Duodenal mucosa (tissue), 2 donors: ENCODE results near the gene SOST.

Experiments used
- H3K27ac ChIP-seq: one replicate; pipeline ENCODE4 v1.7.0; 2013; ENCODE audit warnings: low read depth, low read length
- H3K27me3 ChIP-seq, 2 donors: one replicate each; pipeline ENCODE4 v1.7.0; 2013; ENCODE audit warnings: low read length in 2 of 2, control low read depth in 1 of 2; ENCODE audit not compliant: insufficient read depth in 2 of 2, control insufficient read depth in 1 of 2
- H3K36me3 ChIP-seq, 2 donors: one replicate each; pipeline ENCODE4 v1.7.0; 2013; ENCODE audit warnings: low read length in 2 of 2, control low read depth in 1 of 2; ENCODE audit not compliant: insufficient read depth in 2 of 2, control insufficient read depth in 1 of 2
- H3K4me1 ChIP-seq, 2 donors: one replicate each; pipeline ENCODE4 v1.7.0; 2013; ENCODE audit warnings: low read length in 2 of 2, control low read depth in 1 of 2; ENCODE audit not compliant: insufficient read depth in 2 of 2, control insufficient read depth in 1 of 2
- H3K4me3 ChIP-seq, 2 donors: one replicate each; pipeline ENCODE4 v1.7.0; 2013; ENCODE audit warnings: low read length in 2 of 2, low read depth in 1 of 2
- H3K9ac ChIP-seq, 2 donors: one replicate each; pipeline ENCODE4 v1.7.0; 2013; ENCODE audit warnings: low read length in 2 of 2, low read depth in 1 of 2
- H3K9me3 ChIP-seq, 2 donors: one replicate each; pipeline ENCODE4 v1.7.0; 2013; ENCODE audit warnings: low read length in 2 of 2, control low read depth in 1 of 2; ENCODE audit not compliant: control insufficient read depth in 1 of 2

SOST gene

GRCh38 chr17:43713494-43714162 lies 45.0 kb downstream of the SOST start:
- H3K9me3 ChIP-seq, result no peaks in the 10 kb centered on the region
- no peak overlapping the region for H3K27ac ChIP-seq
- H3K9ac ChIP-seq, result peak overlapping the region; percentile 12 to 22
- H3K36me3 ChIP-seq, result no peaks in the 10 kb centered on the region
- peaks cover 6 to 10% of the 10 kb centered on the region in 2 donors for H3K27me3 ChIP-seq
- peaks cover 5 to 8% of the 10 kb centered on the region in 2 donors for H3K4me1 ChIP-seq
- peak overlapping the region; percentile 48 to 53 for H3K4me3 ChIP-seq

- Histone ChIP-seq H3K9me3 (no peaks in the 10 kb centered on the region), H3K36me3 (no peaks in the 10 kb centered on the region), H3K27ac (no peak overlapping the region), H3K4me1 (peaks cover 5 to 8% of the 10 kb centered on the region in 2 donors), H3K27me3 (peaks cover 6 to 10% of the 10 kb centered on the region in 2 donors), H3K4me3 (no peak overlapping the region), H3K9ac (no peak overlapping the region)
Measured at GRCh38 chr17:43712397-43712796, 46.2 kb downstream of the SOST start.

GRCh38 chr17:43710101-43710500 lies 48.5 kb downstream of the SOST start:
- Histone ChIP-seq H3K4me1 (peaks cover 5 to 8% of the 10 kb centered on the region in 2 donors), H3K27me3 (peaks cover 6 to 10% of the 10 kb centered on the region in 2 donors)

GRCh38 chr17:43709210-43709609 lies 49.4 kb downstream of the SOST start:
- Histone ChIP-seq H3K27me3 (peaks cover 4 to 6% of the 10 kb centered on the region in 2 donors), H3K36me3 (no peaks in the 10 kb centered on the region), H3K4me1 (peaks cover 5 to 8% of the 10 kb centered on the region in 2 donors), H3K9ac (no peak overlapping the region), H3K27ac (no peak overlapping the region), H3K9me3 (no peaks in the 10 kb centered on the region), H3K4me3 (no peak overlapping the region)

More at GRCh38 chr17:43710101-43710500, 48.5 kb downstream of the SOST start:
- no peaks in the 10 kb centered on the region for H3K36me3 ChIP-seq
- no peak overlapping the region for H3K4me3 ChIP-seq
- no peak overlapping the region for H3K27ac ChIP-seq
- H3K9ac ChIP-seq, result no peak overlapping the region
- no peaks in the 10 kb centered on the region for H3K9me3 ChIP-seq

DNA sequence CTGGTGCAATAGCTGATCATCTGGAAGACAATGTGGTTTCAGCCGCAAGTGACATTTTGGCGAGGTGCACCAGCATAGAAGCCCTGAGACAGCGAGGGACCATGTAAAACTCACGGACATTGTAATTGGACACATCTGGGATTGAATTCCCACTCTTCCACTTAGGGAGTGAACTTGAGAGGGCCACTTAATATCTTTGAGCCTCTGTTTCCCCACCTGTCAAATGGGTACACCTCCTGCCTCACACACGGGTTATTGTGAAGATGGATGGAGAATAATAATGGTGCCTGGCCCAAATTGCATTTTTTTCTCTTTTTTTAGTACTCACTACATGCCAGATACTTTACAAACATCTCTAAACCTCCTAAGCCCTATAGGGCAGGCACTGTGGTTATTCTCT lies 51.4 kb downstream of the SOST start:
- Histone ChIP-seq H3K27me3 (peaks cover 3 to 6% of the 10 kb centered on the region in 2 donors), H3K9ac (no peak overlapping the region), H3K9me3 (peaks cover 0 to 2% of the 10 kb centered on the region in 2 donors), H3K36me3 (no peaks in the 10 kb centered on the region), H3K4me3 (no peak overlapping the region), H3K4me1 (no peaks in the 10 kb centered on the region), H3K27ac (no peak overlapping the region)

GRCh38 chr17:43706235-43706634 lies 52.4 kb downstream of the SOST start:
- Histone ChIP-seq H3K27ac (no peak overlapping the region), H3K9me3 (peaks cover 0 to 2% of the 10 kb centered on the region in 2 donors), H3K27me3 (peaks cover 3 to 6% of the 10 kb centered on the region in 2 donors), H3K36me3 (no peaks in the 10 kb centered on the region), H3K4me1 (no peaks in the 10 kb centered on the region), H3K9ac (no peak overlapping the region), H3K4me3 (no peak overlapping the region)
